ENCODE data around the gene SLC25A47.

- TF ChIP-seq EZH2 (IDR thresholded peaks at IDR 0.05; ENCODE audit: insufficient read depth, poor library complexity, severe bottlenecking), result no peak
- no peak for TF ChIP-seq EZH2phosphoT487 (IDR thresholded peaks at IDR 0.05; ENCODE audit: insufficient read depth, low read depth)
Measured at GRCh38 chr14:100294963-100295330, 28.2 kb upstream of the SLC25A47 start.
